Activated T-helper 2 cell treated with anti-CD3 and anti-CD28 coated beads, Interferon-gamma antibody, Interleukin-2, Interleukin-4, amounts not matched to agents 10 μg/mL and 5 μg/mL and 100 μg/mL, durations not matched to agents 14 hours and 24 hours and 36 hours (primary cell): ENCODE data around the gene SKA1. TPM values are rescaled to one million over a fixed set of nuclear protein-coding genes. Genes with fewer than 3 reads are reported as not detected.

Experiments used
- total RNA-seq: library from RNA; stranded (reverse); gene quantifications from 2 replicates; pipeline ENCODE4 v1.2.3, GENCODE V29; 2022

The SKA1 gene
- total RNA-seq, 1 donor from 2014 or later = 23.5 TPM

Other genes with a start within 250 kb of the SKA1 start
- gene MYO5B, start 179.9 kb upstream of the SKA1 start, total RNA-seq = not detected in 2 replicates
- gene CFAP53, start 108.6 kb upstream of the SKA1 start, total RNA-seq = 0.25 and 0.51 TPM in 2 replicates
- gene MBD1, start 93.5 kb upstream of the SKA1 start, total RNA-seq = 78.4 and 79.7 TPM in 2 replicates
- gene CXXC1, start 87.4 kb upstream of the SKA1 start, total RNA-seq = 94.9 and 101 TPM in 2 replicates
- gene MAPK4, start 185.0 kb downstream of the SKA1 start, total RNA-seq = not detected in 2 replicates